GM19395 (cell line): Measurements from ENCODE around the gene LRRC8A.
"Not testable (repeated sequence)": the region's sequence is repeated elsewhere in the genome, so short reads cannot be mapped to it uniquely, and the experiment has no call there.

Experiments used
- ATAC-seq: cut with Tn5 transposase; IDR thresholded peaks from one replicate; pipeline ENCODE4 v1.9.1; 2021; ENCODE audit warnings: mild to moderate bottlenecking, moderate library complexity; ENCODE audit not compliant: unreplicated experiment

Gene LRRC8A

GRCh38 chr9:128919402-128920089 is 37.6 kb downstream of the LRRC8A start:
- ATAC-seq, result no peak

- ATAC-seq, result no peak
These were observed 38.6 kb downstream of the LRRC8A start, which contains the start of gene PHYHD1 for GRCh38 chr9:128920381-128921058. Gene PHYHD1 (plus strand): TSS chr9:128920982. CDS start chr9:128922324, 1,342 bp downstream.

GRCh38 chr9:128921881-128922763 is 40.2 kb downstream of the LRRC8A start:
- ATAC-seq, result no peak

- ATAC-seq, result no peak
These were observed 41.6 kb downstream of the LRRC8A start for GRCh38 chr9:128923493-128923883.

- no peak for ATAC-seq
These were observed 45.9 kb downstream of the LRRC8A start for GRCh38 chr9:128927731-128928411.

- ATAC-seq, result no peak
These were observed 46.7 kb downstream of the LRRC8A start for GRCh38 chr9:128928624-128929023.

- ATAC-seq, result no peak
These were observed 47.6 kb downstream of the LRRC8A start for GRCh38 chr9:128929560-128929959.

GRCh38 chr9:128933731-128934130 is 51.8 kb downstream of the LRRC8A start:
- no peak for ATAC-seq

GRCh38 chr9:128936171-128936865 is 54.4 kb downstream of the LRRC8A start:
- no peak for ATAC-seq

GRCh38 chr9:128937310-128938165 is 55.6 kb downstream of the LRRC8A start:
- ATAC-seq, result no peak

- no peak for ATAC-seq
These were observed 58.5 kb downstream of the LRRC8A start for GRCh38 chr9:128940271-128940921.

- ATAC-seq, result no peak
These were observed 59.2 kb downstream of the LRRC8A start for GRCh38 chr9:128940946-128941755.

GRCh38 chr9:128943832-128944620 is 62.1 kb downstream of the LRRC8A start:
- no peak for ATAC-seq

- not testable (repeated sequence) for ATAC-seq
These were observed 63.0 kb downstream of the LRRC8A start for GRCh38 chr9:128944966-128945365.

- no peak for ATAC-seq
These were observed 64.0 kb downstream of the LRRC8A start for GRCh38 chr9:128945798-128946501.

GRCh38 chr9:128946571-128947276 is 64.8 kb downstream of the LRRC8A start:
- ATAC-seq, result peak; percentile 26
